Cerebellar cortex (tissue), 1 donor: ENCODE measurements around the gene NAIF1.
A peak's percentile ranks its signal among the peaks of the same experiment; 100 is the strongest.

Experiments
- DNase-seq: peaks from one replicate; pipeline ENCODE4 v3.0.0-alpha.2; 2015; ENCODE audit warnings: low spot score

The NAIF1 gene

DNA sequence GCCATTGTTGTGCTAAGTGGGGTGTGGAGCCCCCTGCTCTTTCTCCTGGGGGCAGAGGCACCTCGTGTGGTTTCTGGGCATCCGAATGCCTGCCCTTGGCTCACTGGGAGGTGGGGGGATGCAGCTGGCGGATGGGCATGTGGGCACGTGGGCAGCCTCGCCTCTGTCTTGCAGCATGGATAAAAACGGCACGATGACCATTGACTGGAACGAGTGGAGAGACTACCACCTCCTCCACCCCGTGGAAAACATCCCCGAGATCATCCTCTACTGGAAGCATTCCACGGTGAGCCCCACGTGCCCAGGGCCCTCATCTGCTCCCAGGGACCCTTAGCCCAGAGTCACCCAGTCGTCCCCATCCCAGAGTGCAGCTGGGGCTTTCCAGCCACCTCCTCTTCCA is 35.1 kb upstream of the NAIF1 start:
- no peak for DNase-seq

- DNase-seq = no peak
Observed at GRCh38 chr9:128101690-128102089, 34.6 kb upstream of the NAIF1 start.

- DNase-seq = no peak
Observed at GRCh38 chr9:128101231-128101661, 34.1 kb upstream of the NAIF1 start.

- no peak for DNase-seq
Observed at GRCh38 chr9:128100581-128100980, 33.5 kb upstream of the NAIF1 start.

DNA sequence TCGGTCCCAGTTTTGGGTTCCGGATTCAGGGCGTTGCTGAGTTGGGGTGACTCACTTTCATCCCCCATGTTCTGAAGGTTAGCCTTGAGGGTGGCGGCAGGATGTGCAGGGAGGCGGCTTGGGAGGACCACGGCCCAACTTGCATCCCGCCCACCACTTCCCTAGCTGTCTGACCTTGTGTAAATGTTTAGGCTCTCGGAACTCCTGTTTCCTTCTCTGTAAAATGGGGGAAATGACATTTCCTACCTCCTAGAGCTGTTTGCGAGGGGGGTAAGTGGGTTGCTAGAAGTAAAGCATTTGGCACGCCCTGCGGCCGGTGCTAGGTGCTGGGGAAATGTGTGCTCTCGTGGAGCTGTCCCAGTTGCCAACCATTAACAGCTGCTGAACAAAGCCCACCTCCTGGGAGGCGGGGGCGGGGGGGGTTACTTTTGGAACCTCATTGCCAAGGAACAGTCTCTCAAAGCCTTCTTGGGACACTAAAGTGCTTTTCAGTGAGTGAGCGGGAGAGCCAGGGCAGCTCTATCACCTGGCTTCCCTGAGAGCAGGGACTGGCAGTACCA is 32.9 kb upstream of the NAIF1 start:
- DNase-seq = no peak

- DNase-seq = no peak
Observed at GRCh38 chr9:128099231-128099931, 32.3 kb upstream of the NAIF1 start.

DNA sequence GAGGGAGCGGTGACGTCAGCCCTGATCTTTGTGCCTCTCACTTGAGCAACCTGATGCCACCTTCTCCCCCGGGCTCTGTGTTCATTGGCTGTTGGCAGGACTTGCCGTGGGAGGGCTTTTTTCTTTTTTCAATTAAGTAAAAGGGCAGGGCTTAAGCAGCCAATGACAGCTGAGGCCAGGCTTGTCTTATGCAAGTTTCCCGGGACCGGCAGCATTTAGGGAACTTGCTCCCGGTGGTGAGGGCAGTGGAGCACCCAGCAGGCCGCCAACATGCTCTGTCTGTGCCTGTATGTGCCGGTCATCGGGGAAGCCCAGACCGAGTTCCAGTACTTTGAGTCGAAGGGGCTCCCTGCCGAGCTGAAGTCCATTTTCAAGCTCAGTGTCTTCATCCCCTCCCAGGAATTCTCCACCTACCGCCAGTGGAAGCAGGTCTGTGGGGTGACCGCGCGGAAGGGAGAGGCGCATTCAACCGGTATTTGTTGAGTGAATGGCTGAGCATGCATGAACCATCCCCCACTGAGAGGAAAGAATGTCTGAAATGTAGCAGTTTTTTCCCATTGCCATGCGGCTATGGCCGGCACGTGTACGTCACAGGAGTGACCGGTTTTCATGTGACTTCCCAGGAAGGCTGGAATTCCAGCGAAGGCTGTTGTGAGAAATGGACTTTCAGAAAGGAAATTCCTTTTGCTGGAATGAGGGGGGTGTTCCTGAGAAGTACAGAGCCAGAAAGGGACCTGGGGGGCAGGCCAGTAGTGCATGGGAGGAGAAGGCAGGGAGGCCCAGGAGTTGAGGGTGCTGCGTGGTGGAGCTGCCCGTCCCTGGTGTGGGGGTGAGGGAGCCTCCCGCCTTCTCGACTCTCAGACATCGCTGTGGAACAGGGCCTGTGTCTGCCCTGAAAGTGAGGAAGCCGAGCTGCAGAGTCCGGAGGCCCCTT is 31.4 kb upstream of the NAIF1 start:
- peak; percentile 98 for DNase-seq

DNA sequence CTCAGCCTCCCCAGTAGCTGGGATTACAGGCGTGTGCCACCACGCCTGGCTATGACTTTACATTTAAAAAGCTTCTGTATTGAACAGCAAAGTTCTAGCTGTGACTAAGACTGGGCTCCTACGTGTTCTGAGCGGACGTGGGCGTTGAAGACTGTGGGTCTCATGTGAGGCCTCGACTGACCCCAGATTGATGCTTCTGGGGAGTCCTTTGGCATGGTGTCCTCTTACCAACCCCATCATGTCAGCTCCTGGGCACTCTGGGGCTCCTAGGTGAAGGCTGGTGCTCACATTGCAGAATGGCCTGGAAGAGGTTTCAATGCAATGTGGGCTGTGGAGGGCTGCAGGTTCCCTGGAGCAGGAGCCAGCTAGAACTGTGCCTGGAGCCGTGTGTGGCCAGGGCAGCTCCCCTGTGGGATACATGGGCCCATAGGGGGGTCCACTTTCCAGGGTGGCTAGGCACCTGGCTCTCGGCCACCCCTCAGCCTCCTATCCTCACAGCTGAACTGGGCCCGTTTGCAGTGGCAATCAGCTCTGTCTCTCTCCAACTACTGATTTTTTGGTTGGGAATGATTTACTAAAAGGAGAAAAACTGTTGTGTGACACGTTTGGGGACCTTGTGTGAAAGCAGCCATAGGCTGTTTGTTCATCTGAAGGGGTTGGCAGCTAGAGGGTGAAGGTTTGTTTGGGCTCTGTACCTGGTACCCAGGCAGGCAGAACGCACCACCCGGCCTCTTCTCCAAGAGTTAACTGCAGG is 30.6 kb upstream of the NAIF1 start:
- DNase-seq = no peak

DNA sequence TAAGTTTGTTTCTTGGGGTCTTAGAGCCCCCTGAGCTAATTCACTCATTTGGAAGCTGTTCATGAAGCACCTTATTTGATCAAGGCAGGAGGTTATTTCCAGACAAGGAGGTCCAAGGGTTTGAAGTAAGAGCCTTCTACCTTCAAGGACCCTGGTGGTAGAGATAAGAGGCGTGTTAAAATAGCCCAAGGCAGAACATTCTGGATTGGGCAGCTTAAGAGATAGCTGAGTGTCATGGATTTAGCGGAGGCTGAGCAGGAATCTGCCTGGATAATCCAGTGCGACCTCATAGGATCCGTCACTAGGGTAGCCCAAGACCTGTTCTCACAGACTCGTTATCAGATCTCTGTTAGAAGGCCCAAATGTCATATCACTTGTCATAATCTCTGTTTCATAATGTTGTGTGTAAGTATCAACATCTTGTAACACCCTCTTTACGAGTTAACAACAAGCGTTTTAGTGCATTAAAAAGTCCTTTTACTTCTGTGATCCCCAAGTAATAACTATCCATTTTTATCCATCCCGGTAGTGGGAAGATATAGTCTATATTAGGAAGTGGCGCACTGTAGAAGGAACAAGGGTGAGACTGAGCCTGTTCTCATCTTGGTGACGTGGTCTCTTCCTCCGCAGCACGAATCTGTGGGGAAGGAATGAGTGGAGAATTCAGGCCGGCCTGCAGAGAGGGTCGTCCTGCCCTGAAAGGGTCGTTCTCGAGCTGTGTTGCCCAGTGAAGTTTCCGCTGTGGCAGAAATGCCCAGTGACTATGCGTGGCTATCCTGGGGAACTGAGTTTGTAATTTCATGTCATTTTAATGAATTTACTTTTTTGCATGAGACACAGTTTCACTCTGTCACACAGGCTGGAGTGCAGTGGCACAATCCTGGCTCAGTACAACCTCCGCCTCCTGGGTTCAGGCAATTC is 29.8 kb upstream of the NAIF1 start:
- DNase-seq = no peak

DNA sequence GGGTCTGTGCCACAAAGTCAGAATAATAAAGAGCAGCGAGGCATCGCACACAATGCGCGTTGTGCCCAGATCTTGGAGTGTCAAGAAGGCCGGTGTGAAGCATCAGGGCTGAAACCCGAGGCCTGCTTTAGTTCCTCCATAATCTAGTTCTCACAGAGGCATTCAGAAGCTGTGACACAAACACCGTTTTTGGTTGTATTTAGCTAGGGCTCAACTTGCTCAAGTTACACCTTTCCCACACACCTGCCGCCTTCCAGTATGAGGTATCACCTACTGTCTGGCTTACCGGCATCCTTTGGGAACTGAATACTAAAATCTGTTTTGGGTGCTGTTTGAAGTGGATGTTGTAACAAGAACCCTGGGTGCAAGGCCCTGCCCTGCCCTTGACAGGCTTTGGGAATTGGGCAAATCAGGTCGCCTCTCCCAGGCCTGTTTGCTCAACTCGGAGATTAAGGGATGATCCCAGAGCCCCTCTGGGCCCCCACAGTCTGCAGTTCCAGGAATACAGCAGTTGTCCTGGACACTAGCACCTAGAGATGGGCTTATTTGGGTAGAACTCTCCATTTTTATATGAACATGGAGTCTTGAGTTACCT is 27.9 kb upstream of the NAIF1 start:
- DNase-seq = no peak

GRCh38 chr9:128094166-128094949 is 27.2 kb upstream of the NAIF1 start:
- peak; percentile 98 for DNase-seq

GRCh38 chr9:128093011-128093410 is 25.9 kb upstream of the NAIF1 start:
- DNase-seq = no peak

DNA sequence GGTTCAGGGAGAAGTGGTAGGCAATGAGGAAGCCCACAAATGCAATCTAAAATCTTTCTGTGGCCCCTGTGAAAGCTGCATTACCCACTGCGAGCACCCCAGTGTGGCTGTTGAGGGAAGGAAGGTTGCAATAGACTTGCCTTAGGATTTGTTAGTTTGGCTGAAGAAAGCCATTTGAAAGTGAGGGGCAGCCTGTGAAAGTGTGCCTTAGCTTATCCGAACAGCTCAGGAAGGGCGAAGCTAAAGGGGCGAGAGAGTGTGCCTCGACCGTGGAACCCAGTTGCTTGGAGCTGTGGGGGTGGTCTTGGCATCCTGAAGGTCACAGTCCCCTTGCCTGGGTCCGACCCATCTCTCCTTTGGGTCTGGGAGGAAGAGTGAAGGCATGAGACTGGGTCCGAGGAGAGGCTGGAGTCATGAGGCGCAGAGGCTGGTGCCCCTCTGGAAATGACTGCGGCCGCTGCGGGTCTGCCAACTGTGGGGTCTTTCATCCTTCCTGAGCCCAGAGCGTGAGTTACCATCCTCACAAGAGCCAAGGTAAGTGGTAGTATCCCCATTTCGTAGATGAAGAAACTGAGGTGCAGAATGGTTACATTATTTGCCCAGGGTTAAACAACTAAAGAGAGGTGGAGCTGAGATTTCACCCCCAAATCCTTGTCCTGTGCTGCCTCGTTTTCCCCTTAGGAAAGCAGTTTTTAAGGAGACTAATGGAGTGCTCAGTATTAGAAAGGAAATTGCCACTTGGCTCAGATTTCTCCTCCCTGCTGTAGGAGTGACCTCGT is 25.3 kb upstream of the NAIF1 start:
- DNase-seq = no peak

- DNase-seq = no peak
Observed at GRCh38 chr9:128091571-128091970, 24.5 kb upstream of the NAIF1 start.

DNA sequence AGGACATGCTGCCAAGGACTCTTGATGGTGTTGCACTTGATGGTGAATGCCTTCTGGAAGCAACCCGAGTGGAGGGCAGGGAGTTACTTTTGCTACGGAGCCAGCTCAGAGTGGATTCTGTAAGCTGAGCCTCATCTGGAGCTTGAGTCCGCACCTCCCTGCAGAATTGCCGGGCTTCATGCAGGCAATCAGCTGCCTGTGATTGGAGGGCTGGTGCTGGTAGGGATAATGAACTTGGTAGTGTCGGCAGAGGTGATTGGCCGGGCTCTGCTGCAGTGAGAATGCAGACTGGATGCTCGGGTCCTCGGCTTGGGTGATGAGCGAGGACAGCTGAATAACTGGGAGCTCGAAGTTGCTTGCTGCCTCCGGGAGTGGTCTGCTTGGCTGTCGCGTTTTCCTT is 24.0 kb upstream of the NAIF1 start:
- DNase-seq = peak; percentile 98

- no peak for DNase-seq
Observed at GRCh38 chr9:128089299-128089698, 22.2 kb upstream of the NAIF1 start.

DNA sequence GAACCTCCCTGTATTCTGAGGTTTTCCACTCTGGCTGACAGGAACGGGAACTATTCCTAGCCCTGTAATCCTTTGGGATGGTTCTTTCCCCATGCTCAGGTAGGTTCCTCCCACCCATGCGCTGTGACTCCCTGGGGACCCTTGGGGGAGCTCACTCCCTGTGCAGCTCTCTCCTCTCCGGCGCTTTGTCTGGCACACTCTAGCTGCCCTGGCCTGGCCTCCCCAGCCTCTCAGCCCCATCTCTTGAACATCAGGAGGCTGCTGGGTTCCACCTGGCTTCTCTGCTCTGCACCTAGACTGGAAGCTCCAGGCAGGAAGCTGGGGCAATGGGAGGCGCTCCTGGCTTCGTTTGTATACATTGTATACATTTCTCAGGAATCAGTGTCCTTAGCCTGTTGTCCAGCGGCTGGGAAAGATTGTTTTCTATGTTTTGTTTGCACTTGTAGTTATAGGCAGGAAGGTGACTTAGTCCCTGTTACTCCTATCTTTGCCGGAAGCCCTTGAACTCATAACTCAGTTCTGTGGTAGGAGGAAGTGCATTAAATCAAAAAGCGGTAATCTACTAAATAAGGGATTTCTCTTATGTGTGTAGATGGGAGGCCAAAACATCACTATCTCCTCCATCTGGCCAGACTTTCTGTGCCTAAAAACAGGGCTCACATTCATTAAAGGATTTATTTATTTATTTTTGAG is 21.3 kb upstream of the NAIF1 start:
- no peak for DNase-seq

DNA sequence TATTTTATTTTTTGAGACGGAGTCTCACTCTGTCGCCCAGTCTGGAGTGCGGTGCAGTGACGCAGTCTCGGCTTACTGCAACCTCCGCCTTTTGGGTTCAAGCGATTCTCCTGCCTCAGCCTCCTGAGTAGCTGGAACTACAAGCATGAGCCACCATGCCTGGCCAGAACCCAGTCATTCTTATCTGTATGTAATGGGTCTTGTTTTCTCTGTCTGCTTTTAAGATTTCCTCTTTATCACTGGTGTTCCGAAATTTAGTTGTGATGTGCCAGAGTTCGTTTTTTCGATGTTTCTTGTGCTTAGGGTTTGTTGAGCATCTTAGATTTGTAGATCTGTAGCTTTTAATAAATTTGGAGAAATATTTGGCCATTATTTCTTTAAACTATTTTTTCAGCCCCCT is 20.1 kb upstream of the NAIF1 start:
- DNase-seq = no peak

GRCh38 chr9:128085943-128086342 is 18.8 kb upstream of the NAIF1 start:
- DNase-seq = no peak
